ENCODE results near the gene SLC5A11. TPM values are rescaled to one million over a fixed set of nuclear protein-coding genes. Genes with fewer than 3 reads are reported as not detected.
"Not testable (repeated sequence)": the region's sequence is repeated elsewhere in the genome, so short reads cannot be mapped to it uniquely, and the experiment has no call there.

The SLC5A11 gene
- polyA plus RNA-seq, 2 of the 4 experiments (the other 2 are of a cell fraction): 0.40 to 0.43 TPM

DNA sequence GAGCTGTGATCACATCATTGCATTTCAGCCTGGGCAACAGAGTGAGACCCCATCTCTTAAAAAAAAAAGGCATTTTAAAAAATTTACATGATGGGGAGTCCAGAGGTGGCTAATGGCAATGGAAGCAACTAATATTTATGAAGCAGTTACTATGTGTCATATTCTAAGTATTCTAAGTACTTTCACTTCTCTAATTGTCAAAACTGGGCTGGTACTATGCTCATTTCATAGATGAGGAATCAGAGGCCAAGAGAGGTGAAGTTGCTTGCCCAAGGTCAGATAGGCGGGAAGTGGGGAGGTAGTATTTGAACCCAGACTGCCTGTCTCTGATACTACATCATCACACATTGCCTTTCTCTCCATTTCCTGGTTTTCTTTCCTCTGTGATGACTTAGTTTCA is 50.7 kb downstream of the SLC5A11 start:
- H3K4me2 ChIP-seq: no peak overlapping the region
- TF ChIP-seq HOXA7 (CRISPR knock-in tag; IDR thresholded peaks at IDR 0.05) (no peak), HOXB13 (CRISPR knock-in tag; IDR thresholded peaks at IDR 0.05; ENCODE audit: low read depth) (no peak), FOXS1 (CRISPR knock-in tag; IDR thresholded peaks at IDR 0.05) (no peak), SREBF2 (IDR thresholded peaks at IDR 0.05) (no peak), EHF (CRISPR knock-in tag; IDR thresholded peaks at IDR 0.05) (no peak), MYC (IDR thresholded peaks at IDR 0.05; ENCODE audit: borderline replicate concordance, low read length) (no peak)
- TF ChIP-seq, protein P1, sequence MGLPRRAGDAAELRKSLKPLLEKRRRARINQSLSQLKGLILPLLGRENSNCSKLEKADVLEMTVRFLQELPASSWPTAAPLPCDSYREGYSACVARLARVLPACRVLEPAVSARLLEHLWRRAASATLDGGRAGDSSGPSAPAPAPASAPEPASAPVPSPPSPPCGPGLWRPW (IDR thresholded peaks at IDR 0.05): no peak
- ATAC-seq (no peak), DNase-seq (ENCODE audit: low read depth in 1 of 2, low spot score in 1 of 2) (no peak), FAIRE-seq (no peak)
- no peaks in the 10 kb centered on the region for H3K9me3 ChIP-seq
- H3K4me1 ChIP-seq: no peaks in the 10 kb centered on the region
- CTCF ChIA-PET: no interaction called here
- H3K27ac ChIP-seq: no peak overlapping the region
- WGBS (ENCODE audit: missing lambda C conversion rate): 89% methylated on average over 1 of the region's 1 CpG
- H3K4me3 ChIP-seq: no peak overlapping the region
- POLR2A ChIA-PET: no interaction called here

- POLR2A ChIA-PET: interaction anchor here (0.6 kb wide), 1 partner anchor 70 kb away, joined by 9 read pairs; no protein-coding TSS in a partner anchor
Observed at GRCh38 chr16:24897522-24897921, 51.8 kb downstream of the SLC5A11 start.

GRCh38 chr16:24900230-24900629 is 54.5 kb downstream of the SLC5A11 start:
- FAIRE-seq: no peak
- H3K4me2 ChIP-seq: no peak overlapping the region
- ChIA-PET POLR2A (no interaction called here), CTCF (interaction anchor here (1.1 to 1.7 kb wide), 3 partner anchors 29 to 66 kb away, joined by 3 to 5 read pairs (median 4); no protein-coding TSS in a partner anchor)
- no peak overlapping the region for H3K27ac ChIP-seq
- no peak overlapping the region for H3K4me3 ChIP-seq
- DNase-seq (ENCODE audit: low read depth in 1 of 2, low spot score in 1 of 2): no peak
- H3K9me3 ChIP-seq: no peaks in the 10 kb centered on the region
- H3K4me1 ChIP-seq: no peaks in the 10 kb centered on the region
- no peak for ATAC-seq
- TF ChIP-seq ZNF302 (CRISPR knock-in tag; IDR thresholded peaks at IDR 0.05) (no peak), EHMT2 (IDR thresholded peaks at IDR 0.05; ENCODE audit: low read depth) (0 out of 2 replicates have a peak, but pooled peaks have one; percentile 24), MAFK (IDR thresholded peaks at IDR 0.05; ENCODE audit: partially characterized antibody) (no peak), REST (IDR thresholded peaks at IDR 0.05) (peak; percentile 91), CBX8 (IDR thresholded peaks at IDR 0.05) (no peak), NFE2L2 (conservative IDR thresholded peaks at IDR 0.05; ENCODE audit: low read length) (no peak), MAZ (IDR thresholded peaks at IDR 0.05; ENCODE audit: borderline replicate concordance, low read depth, low read length) (no peak), RARB (CRISPR knock-in tag; IDR thresholded peaks at IDR 0.05) (no peak), ZC3H11A (IDR thresholded peaks at IDR 0.05) (no peak)
- TF ChIP-seq, protein P1 (IDR thresholded peaks at IDR 0.05): no peak

More at GRCh38 chr16:24897522-24897921, 51.8 kb downstream of the SLC5A11 start:
- H3K9me3 ChIP-seq; ATAC-seq; FAIRE-seq; DNase-seq (ENCODE audit: low read depth in 1 of 2, low spot score in 1 of 2); H3K27ac ChIP-seq; H3K4me3 ChIP-seq; H3K4me1 ChIP-seq; H3K4me2 ChIP-seq: not testable (repeated sequence)
- CTCF ChIA-PET: interaction anchor here (0.6 kb wide), 1 partner anchor 29 kb away, joined by 3 read pairs; no protein-coding TSS in a partner anchor
- 56% methylated on average over 2 of the region's 2 CpGs for WGBS (ENCODE audit: missing lambda C conversion rate)

All from A549 (cell line).